IMR-90 (cell line): ENCODE measurements around the gene PRKCA. TPM values are rescaled to one million over a fixed set of nuclear protein-coding genes. Genes with fewer than 3 reads are reported as not detected.
A peak's percentile ranks its signal among the peaks of the same experiment; 100 is the strongest.

Source experiments
- ATAC-seq: fragments of 200-7000 bp; cut with Tn5 transposase; 2 replicates; pipeline ENCODE4 v1.9.1; 2020; ENCODE audit warnings: low read depth, mild to moderate bottlenecking, moderate library complexity
- BruUV-seq: library from RNA; stranded (reverse); fragments of 400-500 nt; replicated peaks from 2 replicates; lab custom pipeline; 2021; lab: Mats Ljungman, UMichigan
- CTCF ChIA-PET: fragments of 300-600 bp; formaldehyde crosslinking; extraction: SDS; loops from one replicate; lab custom pipeline; 2021; ENCODE audit warnings: antibody characterized with exemption; lab: Yijun Ruan, JAX
- POLR2A ChIA-PET: fragments of 300-600 bp; sonication (Branson Sonifier 250); formaldehyde crosslinking; loops from one replicate; lab custom pipeline; 2022; ENCODE audit warnings: antibody characterized with exemption; ENCODE audit not compliant: unreplicated experiment; lab: Charles Lee
- DNase-seq: peaks from one replicate; pipeline ENCODE4 v3.0.0; 2013
- H2AFZ ChIP-seq: replicated peaks from 2 replicates; pipeline ENCODE3; 2013; ENCODE audit warnings: low read length, mild to moderate bottlenecking; ENCODE audit not compliant: poor library complexity
- H2AK5ac ChIP-seq: 2 replicates; pipeline ENCODE4 v1.6.1; 2013; ENCODE audit warnings: low read depth, low read length, inconsistent platforms
- H2AK9ac ChIP-seq: replicated peaks from 2 replicates; pipeline ENCODE3; 2013; ENCODE audit warnings: mild to moderate bottlenecking, low read depth, low read length, moderate library complexity; ENCODE audit not compliant: poor library complexity
- H2BK120ac ChIP-seq: 2 replicates; pipeline ENCODE4 v1.6.1; 2013; ENCODE audit warnings: low read depth, low read length, inconsistent platforms
- H2BK15ac ChIP-seq: 3 replicates; pipeline ENCODE4 v1.6.1; 2013; ENCODE audit warnings: low read depth, low read length, inconsistent platforms
- H2BK20ac ChIP-seq: 2 replicates; pipeline ENCODE4 v1.6.1; 2013; ENCODE audit warnings: low read depth, mild to moderate bottlenecking, inconsistent platforms, low read length, moderate library complexity
- H2BK5ac ChIP-seq: 2 replicates; pipeline ENCODE4 v1.6.1; 2013; ENCODE audit warnings: mild to moderate bottlenecking, low read depth, low read length, inconsistent platforms; ENCODE audit not compliant: poor library complexity, severe bottlenecking
- H3K14ac ChIP-seq: replicated peaks from 2 replicates; pipeline ENCODE4 v1.6.1; 2013; ENCODE audit warnings: low read depth, low read length, inconsistent platforms
- H3K18ac ChIP-seq: 2 replicates; pipeline ENCODE4 v1.6.1; 2013; ENCODE audit warnings: low read depth, low read length, control low read depth
- H3K23ac ChIP-seq: 2 replicates; pipeline ENCODE4 v1.6.1; 2013; ENCODE audit warnings: low read depth, low read length, inconsistent platforms
- H3K27ac ChIP-seq: 2 replicates; pipeline ENCODE4 v1.5.1; 2013; ENCODE audit warnings: mild to moderate bottlenecking, control low read depth, low read length; ENCODE audit not compliant: insufficient read depth
- H3K27me3 ChIP-seq: 2 replicates; pipeline ENCODE4 v1.6.1; 2013; ENCODE audit warnings: low read length; ENCODE audit not compliant: control insufficient read depth, insufficient read depth
- H3K36me3 ChIP-seq: 2 replicates; pipeline ENCODE4 v1.6.1; 2013; ENCODE audit warnings: low read length, mixed read lengths; ENCODE audit not compliant: control insufficient read depth, insufficient read depth
- H3K4ac ChIP-seq: 2 replicates; pipeline ENCODE4 v1.6.1; 2013; ENCODE audit warnings: low read depth, low read length, inconsistent platforms
- H3K4me1 ChIP-seq: 2 replicates; pipeline ENCODE4 v1.6.1; 2013; ENCODE audit warnings: low read length, mixed read lengths; ENCODE audit not compliant: control insufficient read depth, insufficient read depth
- H3K4me2 ChIP-seq: 2 replicates; pipeline ENCODE4 v1.6.1; 2013; ENCODE audit warnings: low read depth, mild to moderate bottlenecking, control low read depth, low read length, moderate library complexity
- H3K4me3 ChIP-seq: 2 replicates; pipeline ENCODE4 v1.5.1; 2013; ENCODE audit warnings: low read depth, mild to moderate bottlenecking, control low read depth, low read length, moderate library complexity; ENCODE audit not compliant: insufficient read depth
- H3K56ac ChIP-seq: 2 replicates; pipeline ENCODE4 v1.6.1; 2013; ENCODE audit warnings: low read length, inconsistent platforms; ENCODE audit not compliant: insufficient read depth; ENCODE audit errors: extremely low read depth
- H3K79me1 ChIP-seq, 2 experiments: 2 replicates each; pipeline ENCODE4 v1.6.1; 2013; ENCODE audit warnings: low read length in 2 of 2, inconsistent platforms in 1 of 2, low read depth in 1 of 2
- H3K9ac ChIP-seq: 2 replicates; pipeline ENCODE4 v1.6.1; 2013; ENCODE audit warnings: low read depth, low read length, control low read depth
- H3K9me1 ChIP-seq: 2 replicates; pipeline ENCODE4 v1.6.1; 2013; ENCODE audit warnings: low read length, inconsistent platforms; ENCODE audit not compliant: insufficient read depth
- H3K9me3 ChIP-seq: 2 replicates; pipeline ENCODE4 v1.6.1; 2013; ENCODE audit warnings: low read length; ENCODE audit not compliant: control insufficient read depth, insufficient read depth
- H4K20me1 ChIP-seq: 2 replicates; pipeline ENCODE4 v1.6.1; 2013; ENCODE audit warnings: low read length, inconsistent platforms; ENCODE audit not compliant: insufficient read depth
- H4K5ac ChIP-seq: 2 replicates; pipeline ENCODE4 v1.6.1; 2013; ENCODE audit warnings: mild to moderate bottlenecking, low read depth, low read length, control low read depth
- H4K8ac ChIP-seq, 2 experiments: 2 replicates each; pipeline ENCODE4 v1.6.1; 2013; ENCODE audit warnings: low read depth in 2 of 2, low read length in 2 of 2, control low read depth in 1 of 2, inconsistent platforms in 1 of 2
- H4K91ac ChIP-seq: 2 replicates; pipeline ENCODE4 v1.6.1; 2013; ENCODE audit warnings: low read depth, low read length, inconsistent platforms; ENCODE audit not compliant: insufficient read depth
- BHLHE40 ChIP-seq: fragments of 150-350 bp; IDR thresholded peaks from 2 replicates; pipeline ENCODE4 v1.6.1; 2016; ENCODE audit warnings: mild to moderate bottlenecking, low read depth, low read length
- CEBPB ChIP-seq: IDR thresholded peaks from 2 replicates; pipeline ENCODE4 v1.6.1; 2012; ENCODE audit warnings: low read depth, low read length, improper control_type of control experiment
- FOS ChIP-seq: fragments of 150-350 bp; IDR thresholded peaks from 2 replicates; pipeline ENCODE4 v1.6.1; 2016; ENCODE audit warnings: low read depth, low read length
- MAZ ChIP-seq: IDR thresholded peaks from 2 replicates; pipeline ENCODE4 v1.6.1; 2012; ENCODE audit warnings: low read depth, mild to moderate bottlenecking, low read length, improper control_type of control experiment, moderate library complexity, borderline replicate concordance
- MXI1 ChIP-seq: IDR thresholded peaks from 2 replicates; pipeline ENCODE4 v1.6.1; 2012; ENCODE audit warnings: low read depth, mild to moderate bottlenecking, low read length, moderate library complexity, borderline replicate concordance
- NFE2L2 ChIP-seq: fragments of 150-350 bp; IDR thresholded peaks from 2 replicates; pipeline ENCODE4 v1.6.1; 2016; ENCODE audit warnings: low read depth, mild to moderate bottlenecking, low read length
- POLR2A ChIP-seq: IDR thresholded peaks from 2 replicates; pipeline ENCODE4 v1.6.1; 2012; ENCODE audit warnings: mild to moderate bottlenecking, low read depth, low read length
- RAD21 ChIP-seq: IDR thresholded peaks from 2 replicates; pipeline ENCODE4 v1.6.1; 2012; ENCODE audit warnings: low read length, improper control_type of control experiment
- RCOR1 ChIP-seq: IDR thresholded peaks from 2 replicates; pipeline ENCODE4 v1.6.1; 2012; ENCODE audit warnings: mild to moderate bottlenecking, low read length, improper control_type of control experiment; ENCODE audit not compliant: insufficient replicate concordance
- SMC3 ChIP-seq: fragments of 150-350 bp; IDR thresholded peaks from 2 replicates; pipeline ENCODE4 v1.6.1; 2016; ENCODE audit warnings: low read depth, mild to moderate bottlenecking, antibody characterized with exemption, low read length, moderate library complexity
- WGBS, 2 experiments: methylation state at CpG; one replicate each; pipeline versions ENCODE4 v1.1.5 to v1.1.7; 2013; ENCODE audit warnings: missing lambda C conversion rate in 2 of 2; ENCODE audit not compliant: insufficient read length in 1 of 2; ENCODE audit errors: extremely low coverage in 2 of 2; 5-methylcytosine and 5-hydroxymethylcytosine counted together
- dilution Hi-C: fragments of 300-500 bp; cut with HindIII; formaldehyde crosslinking; loops from one replicate; pipeline ENCODE4 v1.14.3; 2018; ENCODE audit warnings: low sequenced_read_pairs; ENCODE audit not compliant: unreplicated experiment
- in situ Hi-C: fragments of 300-500 bp; cut with MboI; formaldehyde crosslinking; loops from 3 replicates; pipeline ENCODE4 v1.14.3; 2019; ENCODE audit warnings: low sequenced_read_pairs, inconsistent platforms, mixed read lengths
- intact Hi-C: fragments of 100-400 bp; cut with micrococcal nuclease; formaldehyde crosslinking; loops from 2 replicates; pipeline ENCODE4 v1.10.0; 2022
- polyA plus RNA-seq, 3 experiments: library from polyadenylated mRNA; depleted of rRNA; stranded (reverse); fragments of >200 nt; gene quantifications; 2 replicates each; pipeline ENCODE4 v1.2.3, GENCODE V29; 2012; ENCODE audit warnings: low replicate concordance in 1 of 3
- total RNA-seq: library from RNA; depleted of rRNA; stranded (reverse); fragments of >200 nt; gene quantifications from 2 replicates; pipeline ENCODE4 v1.2.3, GENCODE V29; 2012
- TF ChIP-seq, protein P1 (sequence below): fragments of 150-350 bp; IDR thresholded peaks from 2 replicates; pipeline ENCODE4 v1.6.1; 2017; ENCODE audit warnings: mild to moderate bottlenecking, antibody characterized with exemption, low read length, low read depth
- TF ChIP-seq, protein P2 (sequence below): fragments of 150-350 bp; IDR thresholded peaks from 2 replicates; pipeline ENCODE4 v1.6.1; 2016; ENCODE audit warnings: low read depth, mild to moderate bottlenecking, low read length, moderate library complexity, borderline replicate concordance
- TF ChIP-seq, protein P3 (sequence below): conservative IDR thresholded peaks from 2 replicates; pipeline ENCODE4 v1.5.1; 2012; ENCODE audit warnings: mild to moderate bottlenecking, low read depth, low read length, improper control_type of control experiment

PRKCA gene
- total and polyA plus RNA-seq, 2 of the 4 experiments (the other 2 are of a cell fraction): 31.0 to 46.0 TPM

DNA sequence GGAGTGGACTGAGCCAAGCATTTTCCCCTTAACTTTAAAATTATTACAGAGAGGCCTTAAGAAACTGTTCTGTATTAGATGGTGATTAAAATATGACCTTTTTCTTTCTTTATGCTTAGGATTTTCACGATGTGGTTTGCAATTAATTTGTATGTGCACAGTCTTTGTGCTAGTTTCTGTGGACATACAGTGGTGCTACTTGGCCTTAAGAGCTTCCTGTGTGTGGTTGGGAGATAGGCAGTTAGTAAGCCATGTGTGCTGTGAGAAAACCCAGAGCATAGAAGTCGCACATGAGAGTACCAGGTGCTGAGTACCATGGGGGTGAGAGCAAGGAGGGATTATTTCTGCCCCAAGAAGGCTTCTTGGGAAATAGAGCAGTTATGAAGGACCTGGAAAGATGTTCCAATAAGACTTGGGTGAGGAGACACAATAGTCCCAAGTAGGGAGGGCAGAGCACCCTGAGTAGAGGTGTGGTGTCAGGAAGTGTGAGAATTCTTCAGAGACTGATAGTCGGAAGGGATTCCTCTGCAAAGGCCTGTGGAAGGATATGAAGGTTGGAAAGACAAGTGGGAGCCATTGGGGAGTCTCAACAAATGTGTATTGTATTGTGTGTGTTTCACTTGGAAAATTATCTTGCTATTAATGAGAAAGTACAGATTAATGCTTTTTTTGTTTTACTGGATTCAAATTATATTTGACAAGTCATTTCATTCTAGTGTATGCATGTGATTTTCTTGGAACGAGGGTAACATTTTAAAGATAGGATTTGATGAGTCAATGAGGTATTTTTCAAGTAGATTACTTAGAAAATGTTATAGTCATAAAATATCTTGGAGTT, 239.9 kb downstream of the PRKCA start:
- H3K9me1 ChIP-seq: peaks cover 19% of the 10 kb centered on the region
- intact Hi-C loops: loop anchor here (5.0 kb wide), 1 partner anchor 75 kb away; no protein-coding TSS in a partner anchor
- ATAC-seq: no peak
- no peak for TF ChIP-seq MAZ
- TF ChIP-seq BHLHE40: no peak
- TF ChIP-seq RAD21: no peak
- TF ChIP-seq MXI1: no peak
- TF ChIP-seq RCOR1: no peak
- TF ChIP-seq NFE2L2: no peak
- TF ChIP-seq, protein P1, sequence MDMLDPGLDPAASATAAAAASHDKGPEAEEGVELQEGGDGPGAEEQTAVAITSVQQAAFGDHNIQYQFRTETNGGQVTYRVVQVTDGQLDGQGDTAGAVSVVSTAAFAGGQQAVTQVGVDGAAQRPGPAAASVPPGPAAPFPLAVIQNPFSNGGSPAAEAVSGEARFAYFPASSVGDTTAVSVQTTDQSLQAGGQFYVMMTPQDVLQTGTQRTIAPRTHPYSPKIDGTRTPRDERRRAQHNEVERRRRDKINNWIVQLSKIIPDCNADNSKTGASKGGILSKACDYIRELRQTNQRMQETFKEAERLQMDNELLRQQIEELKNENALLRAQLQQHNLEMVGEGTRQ: no peak
- TF ChIP-seq SMC3: no peak
- TF ChIP-seq FOS: no peak
- no peak for TF ChIP-seq POLR2A
- no peak for TF ChIP-seq CEBPB
- TF ChIP-seq, protein P2, sequence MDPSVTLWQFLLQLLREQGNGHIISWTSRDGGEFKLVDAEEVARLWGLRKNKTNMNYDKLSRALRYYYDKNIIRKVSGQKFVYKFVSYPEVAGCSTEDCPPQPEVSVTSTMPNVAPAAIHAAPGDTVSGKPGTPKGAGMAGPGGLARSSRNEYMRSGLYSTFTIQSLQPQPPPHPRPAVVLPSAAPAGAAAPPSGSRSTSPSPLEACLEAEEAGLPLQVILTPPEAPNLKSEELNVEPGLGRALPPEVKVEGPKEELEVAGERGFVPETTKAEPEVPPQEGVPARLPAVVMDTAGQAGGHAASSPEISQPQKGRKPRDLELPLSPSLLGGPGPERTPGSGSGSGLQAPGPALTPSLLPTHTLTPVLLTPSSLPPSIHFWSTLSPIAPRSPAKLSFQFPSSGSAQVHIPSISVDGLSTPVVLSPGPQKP: no peak
- TF ChIP-seq, protein P3, sequence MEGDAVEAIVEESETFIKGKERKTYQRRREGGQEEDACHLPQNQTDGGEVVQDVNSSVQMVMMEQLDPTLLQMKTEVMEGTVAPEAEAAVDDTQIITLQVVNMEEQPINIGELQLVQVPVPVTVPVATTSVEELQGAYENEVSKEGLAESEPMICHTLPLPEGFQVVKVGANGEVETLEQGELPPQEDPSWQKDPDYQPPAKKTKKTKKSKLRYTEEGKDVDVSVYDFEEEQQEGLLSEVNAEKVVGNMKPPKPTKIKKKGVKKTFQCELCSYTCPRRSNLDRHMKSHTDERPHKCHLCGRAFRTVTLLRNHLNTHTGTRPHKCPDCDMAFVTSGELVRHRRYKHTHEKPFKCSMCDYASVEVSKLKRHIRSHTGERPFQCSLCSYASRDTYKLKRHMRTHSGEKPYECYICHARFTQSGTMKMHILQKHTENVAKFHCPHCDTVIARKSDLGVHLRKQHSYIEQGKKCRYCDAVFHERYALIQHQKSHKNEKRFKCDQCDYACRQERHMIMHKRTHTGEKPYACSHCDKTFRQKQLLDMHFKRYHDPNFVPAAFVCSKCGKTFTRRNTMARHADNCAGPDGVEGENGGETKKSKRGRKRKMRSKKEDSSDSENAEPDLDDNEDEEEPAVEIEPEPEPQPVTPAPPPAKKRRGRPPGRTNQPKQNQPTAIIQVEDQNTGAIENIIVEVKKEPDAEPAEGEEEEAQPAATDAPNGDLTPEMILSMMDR: no peak

More for the DNA sequence above, 239.9 kb downstream of the PRKCA start:
- H3K18ac ChIP-seq: peak overlapping the region; percentile 73
- H3K9me3 ChIP-seq: peaks cover 2% of the 10 kb centered on the region; the same call in 1 of the 2 replicates
- H3K79me1 ChIP-seq: peaks cover 38 to 71% of the 10 kb centered on the region in 2 experiments
- H3K4ac ChIP-seq: peak overlapping the region; percentile 79
- peak overlapping the region; percentile 73 for H2BK5ac ChIP-seq
- peaks cover 40% of the 10 kb centered on the region for H3K4me1 ChIP-seq
- H4K20me1 ChIP-seq: peaks cover 7% of the 10 kb centered on the region; the same call in 1 of the 2 replicates
- H2BK20ac ChIP-seq: peak overlapping the region; percentile 86
- H2BK15ac ChIP-seq: peak overlapping the region; percentile 83
- peak overlapping the region; percentile 75 for H4K5ac ChIP-seq
- peak overlapping the region; percentile 78 for H2BK120ac ChIP-seq
- 71% methylated on average over 1 of the region's 4 CpGs; no CpG with 5 or more reads in 1 of the 2 experiments for WGBS, 2 experiments
- peak overlapping the region; percentile 63; the same call in 1 of the 2 replicates for H3K56ac ChIP-seq
- no TSS peak for BruUV-seq
- H4K91ac ChIP-seq: peak overlapping the region; percentile 81
- H3K9ac ChIP-seq: no peak overlapping the region; the same call in 1 of the 2 replicates
- H2AFZ ChIP-seq: no peak overlapping the region
- H2AK5ac ChIP-seq: peak overlapping the region; percentile 78
- peak overlapping the region; percentile 48 to 82; a peak in 3 of 4 replicates for H4K8ac ChIP-seq
- H3K27me3 ChIP-seq: no peaks in the 10 kb centered on the region
- ChIA-PET POLR2A (no interaction called here), CTCF (interaction anchor here (0.5 to 0.7 kb wide), 3 partner anchors 26 to 667 kb away, joined by 3 read pairs; no protein-coding TSS in a partner anchor)
- no peaks in the 10 kb centered on the region for H3K36me3 ChIP-seq
- H3K4me3 ChIP-seq: no peak overlapping the region
- DNase-seq: peak; percentile 53
- peak overlapping the region; percentile 55 for H3K23ac ChIP-seq
- H2AK9ac ChIP-seq: peak overlapping the region; percentile 21
- dilution Hi-C loops: no loop called here
- peak overlapping the region; percentile 30 for H3K14ac ChIP-seq
- peak overlapping the region; percentile 86 for H3K27ac ChIP-seq
- peak overlapping the region; percentile 23 for H3K4me2 ChIP-seq
- in situ Hi-C loops: no loop called here
